DLD1 (cell line): Measurements from ENCODE around the gene MGP.

Source experiments
- in situ Hi-C: cut with HindIII; loops from 2 replicates; pipeline ENCODE4 v1.10.0; 2017; ENCODE audit warnings: low sequenced_read_pairs

The MGP gene

DNA sequence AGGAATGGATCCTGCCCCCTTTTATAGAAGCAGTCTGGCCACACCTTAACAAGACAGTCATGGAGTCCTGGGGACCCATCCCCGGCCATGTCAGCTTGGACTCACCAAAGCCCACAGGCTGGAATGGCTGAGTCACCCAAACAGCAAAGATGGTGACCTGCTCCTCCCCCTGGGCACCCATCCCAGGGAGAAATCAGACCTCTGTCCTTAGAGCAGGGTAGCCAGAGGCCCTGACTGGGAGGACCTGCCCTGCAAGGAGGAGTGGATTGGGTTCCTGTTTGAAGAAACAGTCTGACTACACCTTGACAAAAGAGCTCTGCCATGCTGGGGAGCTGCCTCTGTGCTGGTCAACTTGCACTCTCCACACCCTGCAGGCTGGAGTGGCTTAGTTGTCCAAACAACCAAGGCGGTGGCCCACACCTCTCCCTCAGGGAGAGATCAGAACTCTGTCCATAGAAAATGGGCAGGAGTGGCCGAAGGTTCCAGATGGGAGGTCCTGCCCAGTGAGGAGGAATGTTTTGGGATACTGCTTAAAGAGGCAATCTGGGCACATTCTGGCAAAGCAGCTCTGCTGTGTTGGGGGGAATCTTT is 16.6 kb downstream of the MGP start:
- in situ Hi-C loops = no loop called here

DNA sequence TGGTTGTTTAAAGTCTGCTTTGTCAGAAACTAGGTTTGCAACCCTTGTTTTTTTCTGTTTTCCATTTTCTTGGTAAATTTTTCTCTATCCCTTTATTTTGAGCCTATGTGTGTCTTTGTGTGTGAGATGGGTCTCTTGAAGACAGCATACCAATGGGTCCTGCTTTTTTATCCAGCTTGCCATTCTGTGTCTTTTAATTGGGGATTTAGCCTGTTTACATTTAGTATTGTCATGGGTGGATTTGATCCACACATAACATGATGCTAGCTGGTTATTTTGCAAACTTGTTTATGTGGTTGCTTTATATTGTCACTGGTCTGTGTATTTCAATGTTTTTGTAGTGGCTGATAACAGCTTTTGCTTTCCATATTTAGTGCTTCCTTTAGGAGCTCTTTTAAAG is 25.2 kb downstream of the MGP start:
- in situ Hi-C loops = no loop called here

DNA sequence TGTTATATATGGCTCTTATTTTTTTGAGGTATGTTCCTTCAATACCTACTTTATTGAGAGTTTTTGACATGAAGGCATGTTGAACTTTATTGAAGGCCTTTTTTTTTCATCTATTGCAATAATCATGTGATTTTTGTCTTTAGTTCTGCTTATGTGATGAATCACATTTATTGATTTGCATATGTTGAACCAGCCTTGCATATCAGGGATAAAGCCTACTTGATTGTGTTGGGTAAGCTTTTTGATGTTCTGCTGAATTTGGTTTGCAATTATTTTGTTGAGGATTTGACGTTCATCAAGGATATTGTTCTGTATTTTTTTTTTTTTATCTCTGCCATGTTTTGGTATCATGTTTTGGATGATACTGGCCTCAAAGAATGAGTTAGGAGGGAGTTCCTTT is 27.1 kb downstream of the MGP start:
- in situ Hi-C loops = no loop called here

DNA sequence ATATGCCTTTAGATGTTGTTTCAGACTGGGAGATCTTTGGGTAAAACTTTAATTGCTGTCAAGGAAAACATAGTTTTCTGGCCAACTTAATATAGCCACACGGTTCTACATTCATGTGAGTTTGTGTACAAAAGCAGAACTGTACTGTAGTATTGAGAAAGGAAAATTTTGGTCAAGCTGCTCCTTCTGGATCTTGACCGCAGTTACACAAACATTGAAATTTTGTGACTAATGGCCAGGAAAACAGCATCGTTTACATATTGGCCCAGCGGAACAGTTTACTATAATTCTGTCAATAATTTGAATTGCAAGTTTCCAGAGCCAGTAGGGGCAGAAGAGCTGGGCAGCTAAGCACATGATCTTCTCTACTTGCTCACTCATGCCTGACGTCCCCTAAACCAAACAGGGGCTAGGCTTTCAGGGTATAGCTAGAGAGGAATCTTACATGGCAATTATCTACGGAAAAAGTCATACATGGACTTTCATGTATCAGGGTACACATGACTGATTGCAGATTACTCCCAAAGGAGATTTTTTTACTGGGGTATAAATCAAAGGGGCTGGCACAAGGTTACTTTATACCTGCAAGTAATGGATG is 31.0 kb downstream of the MGP start:
- in situ Hi-C loops = no loop called here

DNA sequence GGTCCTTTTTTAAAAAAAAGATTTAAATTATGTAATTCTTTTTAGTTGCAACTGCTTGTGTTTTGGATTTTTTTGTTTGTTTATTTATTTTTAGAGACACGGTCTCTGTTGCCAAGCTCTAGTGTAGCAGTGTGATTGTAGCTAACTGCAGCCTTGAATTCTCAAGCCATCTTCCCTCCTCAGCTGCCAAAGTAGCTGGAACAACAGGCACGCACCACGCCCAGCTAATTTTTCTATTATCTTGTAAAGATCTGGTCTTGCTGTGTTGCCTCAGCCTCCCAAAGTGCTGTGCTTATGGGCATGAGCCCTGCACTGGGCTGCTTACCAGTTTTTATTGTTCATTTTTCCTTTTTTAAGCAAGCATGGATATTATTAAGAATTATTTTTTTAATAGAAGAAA is 31.7 kb downstream of the MGP start:
- in situ Hi-C loops = no loop called here

DNA sequence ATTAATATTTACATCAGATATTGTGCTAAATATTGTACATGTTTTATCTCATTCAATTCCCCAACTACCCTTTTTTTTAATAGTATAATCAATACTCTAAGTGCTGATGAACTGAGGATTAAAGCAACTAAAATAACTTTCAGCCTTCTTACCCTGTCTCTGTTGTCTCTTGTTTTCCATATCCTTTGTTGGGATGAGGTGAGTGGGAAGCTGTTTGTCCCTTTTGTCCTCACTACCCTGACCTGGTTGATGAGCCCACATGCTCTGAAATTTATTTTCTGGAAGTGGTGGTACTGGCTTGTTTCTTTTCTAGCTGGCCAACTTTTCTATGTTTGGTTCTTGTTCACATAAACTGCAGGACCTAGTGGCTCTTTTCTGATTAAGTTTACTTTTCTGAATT is 32.8 kb downstream of the MGP start:
- in situ Hi-C loops = no loop called here

DNA sequence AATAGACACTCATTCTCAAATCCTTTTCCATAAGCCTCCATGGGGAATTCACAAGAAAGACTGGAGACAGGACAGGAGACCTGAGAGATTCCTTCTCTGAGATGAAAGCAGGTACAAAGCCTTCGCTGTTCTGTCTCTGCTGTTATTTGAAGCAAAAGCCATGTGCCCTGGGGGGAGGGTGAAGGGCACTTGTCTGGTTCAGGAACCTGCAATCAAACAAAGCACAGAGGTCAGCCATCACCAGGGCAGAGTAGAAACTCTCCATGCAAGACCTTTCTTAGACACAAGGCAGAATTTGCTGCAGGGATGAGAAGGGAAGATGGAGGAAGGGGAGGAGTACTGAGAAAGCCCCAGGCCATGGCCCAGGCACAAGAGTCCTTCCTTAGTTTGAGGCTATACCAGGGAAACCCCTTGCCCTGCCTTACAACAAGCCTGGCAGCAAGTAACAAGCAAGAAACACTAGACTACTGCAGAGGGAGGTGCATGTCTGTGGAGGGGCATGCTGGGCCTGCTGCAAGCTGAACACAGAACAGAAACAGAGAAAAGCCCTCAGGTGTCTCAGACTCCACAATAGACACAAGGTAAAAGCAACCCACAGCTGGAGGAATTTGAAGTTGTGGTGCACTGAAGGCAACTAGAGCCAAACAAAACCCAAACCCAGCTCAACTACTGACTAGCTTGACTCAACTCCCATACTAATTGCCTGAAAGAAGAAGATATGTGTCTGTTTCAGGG is 34.6 kb downstream of the MGP start:
- in situ Hi-C loops = no loop called here

DNA sequence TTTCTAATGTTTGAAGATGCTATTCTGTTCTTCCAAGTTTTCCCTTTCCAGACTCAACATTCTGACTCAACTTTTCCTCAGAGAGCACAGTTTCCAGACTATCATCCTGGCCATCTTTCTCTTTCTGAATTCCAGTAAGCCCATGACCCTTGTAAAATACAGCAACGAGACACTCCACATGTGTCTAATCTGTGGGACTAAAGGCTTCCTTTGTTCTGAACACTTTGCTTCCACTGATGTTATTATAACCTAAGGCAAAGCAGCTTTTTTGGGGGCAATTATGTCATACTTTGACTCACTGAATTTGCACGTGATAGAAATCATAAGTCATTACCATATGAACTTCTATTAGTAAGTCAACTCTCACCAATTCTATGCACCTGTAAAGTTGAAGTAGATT is 36.0 kb downstream of the MGP start:
- in situ Hi-C loops = no loop called here

DNA sequence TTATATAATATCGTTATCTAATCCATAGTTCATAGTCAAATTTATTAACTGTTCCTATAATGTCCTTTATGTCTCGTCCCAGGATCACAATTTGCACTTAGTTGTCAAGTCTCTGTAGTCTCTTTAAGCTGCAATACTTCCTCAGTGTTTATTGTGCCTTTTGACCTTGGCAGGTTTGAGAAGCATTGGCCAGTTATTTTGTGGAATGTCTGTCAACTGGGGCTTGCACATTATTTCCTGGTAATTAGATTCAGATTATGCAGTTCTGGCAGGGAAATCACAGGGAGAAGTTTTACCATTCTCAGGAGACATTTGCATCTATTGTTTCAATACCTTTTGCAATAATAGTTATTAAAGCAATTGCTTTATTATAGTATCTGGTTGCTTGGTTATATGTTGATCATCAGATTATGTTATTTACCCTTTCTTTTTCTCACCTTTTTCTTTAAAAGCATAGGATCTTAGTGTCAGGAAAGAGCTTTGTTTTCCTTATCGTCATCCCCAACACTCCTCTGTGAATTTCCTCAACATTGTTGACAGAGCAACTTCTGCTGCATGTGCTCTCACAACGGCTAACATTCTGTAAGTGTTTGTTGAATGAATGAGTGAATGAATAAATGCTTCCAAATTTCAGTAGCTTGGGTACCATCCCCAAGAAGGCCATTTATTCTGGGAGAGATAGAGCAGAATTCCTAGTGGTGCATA is 38.6 kb downstream of the MGP start:
- in situ Hi-C loops = no loop called here

DNA sequence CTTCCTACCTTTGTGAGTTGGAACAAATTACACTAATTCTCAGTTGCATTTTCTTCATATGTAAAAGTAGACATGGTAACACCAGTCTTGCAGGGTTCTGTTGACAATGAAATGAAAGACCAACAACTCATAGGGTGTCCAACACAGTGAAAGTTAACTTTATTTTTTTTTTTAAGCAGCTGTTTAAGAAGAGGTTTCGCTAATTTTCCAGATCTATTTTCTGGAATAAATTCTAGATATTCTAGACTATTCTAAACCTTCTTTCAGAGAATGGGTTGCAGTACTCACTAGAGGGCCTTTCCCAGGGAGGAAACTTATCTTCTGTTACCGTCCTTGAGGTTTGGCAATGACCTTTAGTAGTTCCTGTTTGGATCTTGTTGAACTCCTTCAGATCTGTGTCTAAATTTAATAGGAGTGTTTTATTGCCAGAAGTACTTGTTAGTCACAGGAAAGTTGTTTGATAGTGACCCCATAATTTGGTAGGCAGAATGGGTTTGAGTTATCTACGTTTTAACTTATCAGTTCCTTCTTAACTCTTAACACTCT is 39.5 kb downstream of the MGP start:
- in situ Hi-C loops = no loop called here

DNA sequence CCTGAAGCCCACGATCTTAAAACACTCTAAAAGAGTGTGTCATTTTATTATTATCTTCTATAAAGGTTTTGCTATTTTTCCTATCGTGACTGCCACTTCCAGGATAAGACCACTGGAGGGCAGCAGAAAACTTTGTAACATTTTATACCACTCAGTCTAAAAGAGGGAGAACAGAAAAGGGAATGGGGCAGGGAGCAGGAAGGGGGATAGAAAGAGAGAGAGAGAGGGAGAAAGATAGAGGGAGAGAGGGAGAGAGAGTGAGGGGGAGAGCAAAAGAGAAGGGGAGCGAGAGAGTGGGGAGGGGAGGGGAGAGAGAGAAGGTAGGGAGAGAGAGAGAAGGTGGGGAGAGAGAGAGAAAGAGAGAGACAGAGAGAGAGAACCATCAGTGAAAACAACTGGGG is 40.3 kb downstream of the MGP start:
- in situ Hi-C loops = no loop called here

DNA sequence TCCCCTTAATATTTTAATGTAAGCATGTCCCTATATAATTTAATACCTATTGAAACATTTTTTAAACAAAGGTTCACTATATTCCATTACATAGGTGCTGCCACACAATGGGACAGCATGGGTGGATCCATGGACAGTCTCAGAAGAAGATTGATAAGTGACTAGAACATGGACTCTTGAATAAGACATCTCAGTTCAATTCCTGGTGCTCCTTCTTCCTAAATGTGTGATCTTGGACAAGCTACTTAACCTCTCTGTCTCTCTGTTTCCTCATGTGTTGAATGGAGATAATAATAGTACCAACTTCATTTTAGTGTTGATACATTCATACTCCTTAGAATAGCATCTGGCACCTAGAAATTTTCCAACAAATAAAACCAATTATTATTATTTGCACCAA is 41.3 kb downstream of the MGP start:
- in situ Hi-C loops = no loop called here

DNA sequence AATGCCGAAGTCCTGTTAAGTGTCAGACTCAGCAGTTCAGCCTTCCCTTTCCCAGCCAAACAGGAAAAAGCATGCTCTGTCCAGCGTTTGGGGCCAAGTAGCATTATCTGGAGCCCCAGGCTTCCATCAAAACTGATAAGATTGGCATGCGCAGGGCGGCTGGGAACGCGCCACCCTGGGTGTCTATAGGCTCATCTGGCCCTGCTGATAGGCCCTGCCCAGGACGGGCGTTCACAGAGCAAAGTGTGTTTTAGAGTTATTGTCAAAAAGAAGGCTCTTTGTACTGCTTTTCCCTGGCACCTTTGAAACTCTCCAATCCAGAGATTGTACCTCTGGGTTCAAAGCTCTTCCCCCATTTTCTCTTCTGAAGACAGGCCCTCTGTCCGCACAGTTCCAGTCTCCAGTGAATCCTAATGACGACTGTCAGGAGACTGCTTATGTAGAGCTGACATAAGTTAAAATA is 42.2 kb downstream of the MGP start, which contains the start of gene ART4:
ART4 (minus strand) TSS at position 102 of the 463 bp plus-strand sequence. CDS start 413 bp downstream, outside the sequence.
- in situ Hi-C loops = no loop called here

DNA sequence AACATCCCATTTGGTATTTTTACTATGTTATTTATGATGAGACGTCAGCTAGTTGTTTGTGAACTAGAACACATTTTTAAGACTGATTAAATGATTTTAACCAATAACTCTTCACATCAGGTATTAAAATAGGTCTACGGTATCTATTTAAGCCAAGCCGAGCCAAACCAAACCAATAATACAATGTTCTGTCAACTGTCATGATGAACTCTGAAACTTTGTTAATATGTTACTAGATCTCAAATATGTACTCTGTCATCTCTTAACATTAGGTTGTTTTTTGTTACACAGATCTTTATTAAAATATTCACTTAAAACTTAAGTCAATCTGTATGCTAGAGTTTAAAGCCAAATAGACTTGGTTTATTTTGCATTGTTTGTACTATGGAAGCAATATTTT is 43.3 kb downstream of the MGP start:
- in situ Hi-C loops = no loop called here

DNA sequence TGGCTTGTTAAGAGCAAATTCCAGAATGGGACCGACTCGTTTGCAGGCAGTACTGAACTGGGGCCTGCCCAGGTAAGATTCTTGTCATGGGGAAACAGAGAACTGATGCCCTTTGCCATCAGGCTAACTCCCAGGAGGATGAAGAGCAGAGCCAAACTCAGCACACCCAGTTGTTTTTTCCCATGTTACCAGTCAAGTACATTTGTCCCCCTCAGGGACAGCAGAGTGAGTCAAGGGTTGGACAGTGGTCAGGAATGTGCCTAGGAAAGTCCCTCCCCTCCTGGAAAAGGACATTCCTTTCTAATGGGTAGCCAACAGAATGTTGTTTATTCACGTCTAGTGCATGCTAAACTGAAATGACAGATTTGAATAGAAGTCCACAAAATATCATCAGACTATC is 43.9 kb downstream of the MGP start:
- in situ Hi-C loops = no loop called here

DNA sequence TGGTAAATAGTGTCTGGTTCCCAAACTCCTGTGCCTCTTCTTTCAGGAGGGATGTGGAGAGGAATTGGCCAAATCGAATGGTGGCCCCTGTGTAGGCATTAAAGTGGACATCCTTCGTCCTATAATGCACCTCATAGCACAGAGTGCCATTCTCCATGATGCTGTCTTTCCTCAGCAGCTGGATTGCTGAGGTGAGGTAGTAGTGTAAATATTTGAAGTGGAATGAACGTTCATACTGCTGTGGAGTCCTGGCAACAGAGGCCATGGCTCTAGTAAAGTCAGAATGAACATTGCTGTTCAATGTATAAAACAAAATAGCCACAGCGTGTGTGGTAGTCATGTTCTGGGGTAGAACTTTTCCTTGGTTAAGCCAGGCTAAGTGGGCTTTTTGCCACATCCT is 45.0 kb downstream of the MGP start:
- in situ Hi-C loops = no loop called here

DNA sequence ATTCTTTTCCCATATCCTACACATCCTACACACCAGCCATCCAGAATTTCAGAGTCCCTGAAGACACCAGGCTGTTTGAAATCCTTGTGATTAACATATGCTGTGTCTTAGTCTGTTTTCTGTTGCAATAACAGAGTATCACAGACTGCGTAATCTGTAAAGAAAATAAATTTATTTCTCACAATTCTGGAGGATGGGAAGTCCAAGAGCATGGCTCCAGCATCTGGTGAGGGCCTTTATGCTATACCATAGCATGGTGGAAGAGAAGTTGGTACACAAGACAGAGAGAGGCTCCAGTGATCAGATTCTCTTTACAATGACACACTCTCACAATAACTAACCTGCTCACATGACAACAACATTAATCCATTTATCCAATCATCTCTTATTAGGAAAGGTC is 46.4 kb downstream of the MGP start:
- in situ Hi-C loops = loop anchor here (5.0 to 10.0 kb wide), 2 partner anchors 82 to 104 kb away; no protein-coding TSS in a partner anchor

DNA sequence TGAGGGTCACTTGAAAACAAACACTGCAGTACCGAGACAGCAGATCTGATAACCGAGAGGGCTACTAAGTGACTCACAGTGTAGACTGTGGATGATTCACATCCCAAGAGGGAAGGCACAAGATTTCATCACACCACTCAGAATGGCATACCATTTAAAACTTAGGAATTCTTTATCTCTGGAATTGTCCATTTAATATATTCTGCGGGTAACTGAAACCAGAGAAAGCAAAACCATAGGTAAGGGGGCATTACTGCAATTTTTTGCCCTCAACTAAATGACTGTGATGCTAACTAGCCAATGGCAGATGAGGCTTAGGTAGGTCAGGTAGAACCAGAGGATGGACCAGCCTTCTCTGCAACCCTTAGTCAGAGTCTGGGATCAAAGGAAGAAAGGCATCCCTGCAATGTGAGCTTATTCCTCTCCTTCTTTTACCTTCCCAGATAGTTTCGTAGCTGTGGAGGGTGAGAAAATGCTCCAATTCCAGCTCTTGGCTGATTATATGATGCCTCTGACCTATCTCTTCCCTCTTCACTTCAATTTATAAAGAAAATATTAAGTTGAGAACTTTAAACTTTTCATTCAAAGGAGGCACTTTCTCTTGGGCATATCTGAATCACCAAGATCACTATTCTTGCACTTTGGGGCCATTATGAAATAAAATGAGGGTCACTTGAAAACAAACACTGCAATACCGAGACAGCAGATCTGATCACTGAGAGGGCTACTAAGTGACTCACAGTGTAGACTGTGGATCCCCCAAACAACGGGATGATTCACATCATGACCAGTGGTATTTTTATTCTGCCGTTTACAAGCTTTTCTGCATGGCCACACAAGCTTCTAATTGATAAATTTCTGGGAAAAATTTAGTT is 49.1 kb downstream of the MGP start:
- in situ Hi-C loops = loop anchor here (5.0 to 10.0 kb wide), 2 partner anchors 79 to 102 kb away; no protein-coding TSS in a partner anchor

DNA sequence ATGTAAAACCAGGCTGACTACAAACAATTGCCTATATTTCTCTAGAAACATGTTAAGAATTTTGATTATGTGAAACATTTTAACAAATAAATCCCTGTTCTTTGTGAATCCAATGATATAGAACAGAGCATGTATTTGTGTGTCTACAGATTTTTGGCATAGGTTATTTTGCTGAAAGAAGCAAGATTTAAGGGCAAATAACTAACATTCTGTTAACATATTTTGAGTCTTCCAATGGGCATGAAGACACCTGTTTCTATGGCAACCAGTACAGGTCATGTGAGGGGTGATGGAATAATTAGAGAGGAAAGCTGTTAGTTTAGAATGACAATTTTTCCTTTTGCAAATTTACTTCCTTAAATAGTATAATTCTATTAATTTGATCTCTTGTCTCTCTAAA is 51.1 kb downstream of the MGP start:
- in situ Hi-C loops = loop anchor here (10.0 kb wide), 1 partner anchor 100 kb away; no protein-coding TSS in a partner anchor

DNA sequence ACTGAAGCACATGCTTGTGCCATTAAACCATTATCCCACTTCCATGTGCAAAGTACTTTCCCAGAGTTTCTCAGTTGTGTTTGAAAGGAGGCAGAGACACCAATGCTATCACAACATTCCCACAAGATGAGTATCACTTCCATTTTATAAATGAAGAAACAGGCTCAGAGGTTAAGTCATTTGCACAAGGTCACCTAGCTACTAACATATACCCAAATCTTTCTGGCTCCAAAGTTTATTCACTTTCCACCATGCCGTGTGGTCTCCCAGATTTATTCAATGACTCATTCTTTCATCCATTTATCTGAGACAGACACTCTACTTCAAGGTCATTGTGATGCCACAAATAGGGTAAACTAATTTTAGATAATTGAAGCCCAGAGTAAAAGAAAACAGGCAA is 51.7 kb downstream of the MGP start:
- in situ Hi-C loops = loop anchor here (10.0 kb wide), 1 partner anchor 99 kb away; no protein-coding TSS in a partner anchor
